Common myeloid progenitor, CD34-positive (primary cell): Measurements from ENCODE around the gene FMNL2.
A peak's percentile ranks its signal among the peaks of the same experiment; 100 is the strongest.

Experiments
- CTCF ChIA-PET: fragments of 350-600 bp; sonication (Branson Sonifier 250); formaldehyde crosslinking; loops from one replicate; lab custom pipeline; 2021; ENCODE audit warnings: antibody characterized with exemption; lab: Charles Lee
- POLR2A ChIA-PET: fragments of 350-600 bp; sonication (Branson Sonifier 250); formaldehyde crosslinking; loops from one replicate; lab custom pipeline; 2021; ENCODE audit warnings: antibody characterized with exemption; lab: Charles Lee
- DNase-seq, 3 donors: peaks; one replicate each; pipeline versions ENCODE4 v3.0.0 to v3.0.0-alpha.2; 2013
- H3K27ac ChIP-seq, 2 experiments: 1 replicate in 1 of 2; 2 replicates in 1 of 2; pipeline ENCODE4 v1.7.0; 2013; ENCODE audit warnings: inconsistent platforms in 2 of 2, low read length in 2 of 2, mild to moderate bottlenecking in 2 of 2, low read depth in 1 of 2, moderate library complexity in 1 of 2; ENCODE audit not compliant: severe bottlenecking in 2 of 2, insufficient read depth in 1 of 2, poor library complexity in 1 of 2
- H3K27me3 ChIP-seq, 5 experiments: replicated peaks in 2 of 5; 1 replicate in 3 of 5; 2 replicates in 2 of 5; pipeline versions ENCODE4 v1.6.1 to v1.7.0; 2013; ENCODE audit warnings: low read length in 4 of 5, mild to moderate bottlenecking in 2 of 5, moderate library complexity in 2 of 5, inconsistent platforms in 1 of 5; ENCODE audit not compliant: insufficient read depth in 5 of 5, control insufficient read depth in 4 of 5
- H3K36me3 ChIP-seq, 4 experiments: 1 replicate in 2 of 4; 2 replicates in 2 of 4; pipeline versions ENCODE4 v1.6.1 to v1.7.0; 2013; ENCODE audit warnings: low read length in 3 of 4, control low read depth in 1 of 4, mild to moderate bottlenecking in 1 of 4; ENCODE audit not compliant: control insufficient read depth in 4 of 4, insufficient read depth in 4 of 4
- H3K4me1 ChIP-seq, 4 experiments: 1 replicate in 3 of 4; 2 replicates in 1 of 4; pipeline versions ENCODE4 v1.6.1 to v1.7.1; 2013; ENCODE audit warnings: low read length in 3 of 4, mild to moderate bottlenecking in 3 of 4, control low read depth in 1 of 4, inconsistent platforms in 1 of 4, moderate library complexity in 1 of 4; ENCODE audit not compliant: control insufficient read depth in 4 of 4, insufficient read depth in 4 of 4; ENCODE audit errors: control extremely low read depth in 1 of 4
- H3K4me3 ChIP-seq, 7 experiments: 1 replicate in 4 of 7; 2 replicates in 3 of 7; pipeline versions ENCODE4 v1.5.1 to v1.7.0; 2013; ENCODE audit warnings: mild to moderate bottlenecking in 7 of 7, low read length in 6 of 7, moderate library complexity in 6 of 7, inconsistent platforms in 2 of 7, low read depth in 2 of 7, control low read depth in 1 of 7; ENCODE audit not compliant: insufficient read depth in 4 of 7, control insufficient read depth in 1 of 7; ENCODE audit errors: extremely low read depth in 1 of 7
- H3K9me3 ChIP-seq, 5 experiments: 1 replicate in 4 of 5; 2 replicates in 1 of 5; pipeline versions ENCODE4 v1.6.1 to v1.7.1; 2013; ENCODE audit warnings: low read length in 4 of 5, mild to moderate bottlenecking in 2 of 5, inconsistent platforms in 1 of 5, low read depth in 1 of 5, moderate library complexity in 1 of 5; ENCODE audit not compliant: control insufficient read depth in 4 of 5, insufficient read depth in 2 of 5; ENCODE audit errors: control extremely low read depth in 1 of 5
- WGBS: methylation state at CpG from one replicate; pipeline ENCODE4 v1.1.5; 2013; ENCODE audit not compliant: insufficient coverage; 5-methylcytosine and 5-hydroxymethylcytosine counted together

The FMNL2 gene

GRCh38 chr2:152355409-152355831 lies 20.4 kb downstream of the FMNL2 start:
- no CpG with 5 or more reads among the region's 2 CpGs for WGBS
- ChIA-PET CTCF (no interaction called here), POLR2A (no interaction called here)
- no peak overlapping the region for H3K27ac ChIP-seq
- H3K9me3 ChIP-seq: no peaks in the 10 kb centered on the region
- no peak overlapping the region for H3K4me3 ChIP-seq
- no peaks in the 10 kb centered on the region for H3K36me3 ChIP-seq
- peaks cover 0 to 2% (median 0%) of the 10 kb centered on the region in 5 experiments for H3K27me3 ChIP-seq
- DNase-seq: no peak
- no peaks in the 10 kb centered on the region for H3K4me1 ChIP-seq

GRCh38 chr2:152359573-152360363 lies 24.8 kb downstream of the FMNL2 start:
- no peaks in the 10 kb centered on the region for H3K36me3 ChIP-seq
- no peaks in the 10 kb centered on the region for H3K4me1 ChIP-seq
- no peak for DNase-seq
- WGBS: 83% methylated on average over 1 of the region's 6 CpGs
- peaks cover 0 to 2% (median 0%) of the 10 kb centered on the region in 5 experiments for H3K27me3 ChIP-seq
- H3K9me3 ChIP-seq: no peaks in the 10 kb centered on the region
- no peak overlapping the region for H3K27ac ChIP-seq
- H3K4me3 ChIP-seq: no peak overlapping the region
- ChIA-PET CTCF (no interaction called here), POLR2A (no interaction called here)

- no peaks in the 10 kb centered on the region for H3K27me3 ChIP-seq
- H3K27ac ChIP-seq: no peak overlapping the region
- DNase-seq: peak in 1 of 3 donors; percentile 7
- no peak overlapping the region for H3K4me3 ChIP-seq
- POLR2A ChIA-PET: no interaction called here
- no peaks in the 10 kb centered on the region for H3K36me3 ChIP-seq
- CTCF ChIA-PET: no interaction called here
- no CpG with 5 or more reads among the region's 1 CpG for WGBS
- H3K4me1 ChIP-seq: no peaks in the 10 kb centered on the region
- no peaks in the 10 kb centered on the region for H3K9me3 ChIP-seq
Measured at GRCh38 chr2:152363936-152364335, 29.0 kb downstream of the FMNL2 start.

GRCh38 chr2:152367547-152368390 lies 32.8 kb downstream of the FMNL2 start:
- Histone ChIP-seq H3K27me3 (no peaks in the 10 kb centered on the region), H3K36me3 (no peaks in the 10 kb centered on the region), H3K4me3 (no peak overlapping the region), H3K4me1 (no peaks in the 10 kb centered on the region), H3K9me3 (no peaks in the 10 kb centered on the region), H3K27ac (no peak overlapping the region)
- DNase-seq: no peak
- WGBS: 100% methylated on average over 7 of the region's 9 CpGs
- POLR2A ChIA-PET: no interaction called here
- CTCF ChIA-PET: interaction anchor here (0.6 kb wide), 1 partner anchor 176 kb away, joined by 3 read pairs; no protein-coding TSS in a partner anchor

DNA sequence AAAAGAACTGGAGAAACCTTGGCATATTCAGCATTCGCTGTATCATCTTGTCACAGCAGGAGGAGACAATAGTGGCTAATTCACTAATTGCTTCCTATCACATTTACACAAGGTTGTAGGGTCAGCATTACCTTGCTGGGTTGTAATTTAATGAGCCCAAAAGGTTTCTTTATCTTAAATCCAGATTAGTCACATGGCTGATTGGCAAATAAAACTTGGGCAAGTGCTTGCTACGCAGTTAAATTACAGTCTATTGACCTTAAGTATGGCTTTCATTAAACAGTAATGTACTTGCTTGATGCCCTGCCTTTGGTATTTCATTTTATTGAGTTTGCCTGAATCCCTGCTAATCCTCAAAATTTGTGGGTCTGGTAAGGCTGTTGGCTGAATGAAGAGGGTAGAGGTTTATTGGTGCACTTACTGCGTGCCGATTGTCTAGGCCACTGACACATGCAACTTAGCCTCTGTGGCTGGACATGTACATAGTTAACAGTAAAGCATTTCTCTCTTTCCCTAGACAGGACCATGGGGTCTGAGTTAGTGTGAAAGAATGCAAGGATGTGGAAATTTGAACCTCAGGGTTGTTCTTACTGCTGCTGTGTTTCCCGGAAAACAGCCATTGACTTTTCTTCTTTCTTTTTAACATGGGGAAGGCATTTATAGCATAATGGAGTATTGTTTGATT lies 34.3 kb downstream of the FMNL2 start:
- DNase-seq: no peak
- CTCF ChIA-PET: no interaction called here
- Histone ChIP-seq H3K36me3 (no peaks in the 10 kb centered on the region), H3K27me3 (no peaks in the 10 kb centered on the region), H3K9me3 (no peaks in the 10 kb centered on the region), H3K4me1 (no peaks in the 10 kb centered on the region), H3K27ac (no peak overlapping the region), H3K4me3 (no peak overlapping the region)
- WGBS: 100% methylated on average over 3 of the region's 5 CpGs
- POLR2A ChIA-PET: no interaction called here

DNA sequence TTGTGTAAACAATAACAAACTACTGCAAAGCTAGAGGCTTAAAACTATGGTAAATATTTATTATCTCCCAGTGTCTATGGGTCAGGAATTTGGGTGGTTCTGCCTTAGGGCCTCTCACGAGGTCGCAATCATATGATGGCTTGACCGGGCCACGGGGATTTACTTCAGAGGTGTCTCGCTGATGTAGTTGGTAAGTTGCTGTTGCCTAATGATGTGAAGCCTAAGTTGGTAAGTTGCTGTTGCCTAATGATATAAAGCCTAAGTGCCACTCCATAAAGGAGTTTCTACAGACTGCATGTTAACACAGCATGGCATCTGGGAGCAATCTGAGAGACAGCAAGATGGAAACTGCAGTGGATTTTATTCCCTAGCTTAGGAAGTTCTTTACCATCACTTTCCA lies 35.8 kb downstream of the FMNL2 start:
- no peak overlapping the region for H3K27ac ChIP-seq
- no peak for DNase-seq
- H3K27me3 ChIP-seq: no peaks in the 10 kb centered on the region
- no peaks in the 10 kb centered on the region for H3K4me1 ChIP-seq
- no peaks in the 10 kb centered on the region for H3K9me3 ChIP-seq
- POLR2A ChIA-PET: no interaction called here
- CTCF ChIA-PET: no interaction called here
- WGBS: 92% methylated on average over 4 of the region's 5 CpGs
- H3K4me3 ChIP-seq: no peak overlapping the region
- no peaks in the 10 kb centered on the region for H3K36me3 ChIP-seq
